Testis (tissue), 3 donors: ENCODE results near the gene LTN1. TPM values are rescaled to one million over a fixed set of nuclear protein-coding genes. Genes with fewer than 3 reads are reported as not detected.

ENCODE experiments used
- DNase-seq: peaks from one replicate; pipeline ENCODE4 v3.0.0-alpha.2; 2019
- H3K27ac ChIP-seq, 2 donors: fragments of 200-600 bp; sonication (generic); one replicate each; pipeline ENCODE4 v1.5.1; 2019
- H3K27me3 ChIP-seq: fragments of 200-600 bp; sonication (generic); one replicate; pipeline ENCODE4 v1.5.1; 2019
- H3K36me3 ChIP-seq: fragments of 200-600 bp; sonication (generic); one replicate; pipeline ENCODE4 v1.5.1; 2017; ENCODE audit warnings: low read depth; ENCODE audit errors: missing control alignments
- H3K4me1 ChIP-seq: fragments of 200-600 bp; sonication (generic); one replicate; pipeline ENCODE4 v1.5.1; 2019
- H3K4me3 ChIP-seq, 2 donors: fragments of 200-600 bp; sonication (generic); one replicate each; pipeline ENCODE4 v1.5.1; 2017 to 2019
- H3K9me3 ChIP-seq: fragments of 200-600 bp; sonication (generic); one replicate; pipeline ENCODE4 v1.5.1; 2017
- POLR2A ChIP-seq: fragments of 450-650 bp; IDR thresholded peaks from one replicate; pipeline ENCODE4 v1.6.1; 2017; ENCODE audit warnings: antibody characterized with exemption, mild to moderate bottlenecking, moderate library complexity
- WGBS, 2 donors: methylation state at CpG; one replicate each; pipeline ENCODE4 v1.1.5; 2018; 5-methylcytosine and 5-hydroxymethylcytosine counted together
- intact Hi-C: fragments of 100-400 bp; cut with DNase I; formaldehyde crosslinking; loops from one replicate; pipeline ENCODE4 v1.15.1; 2023; ENCODE audit warnings: low total_unique reads
- polyA plus RNA-seq: library from polyadenylated mRNA; stranded (reverse); fragments of 350-450 nt; fragmentation: Illumina TruSeq; extraction: RNeasy Lipid Tissue Mini Kit (QIAGEN cat#74804); gene quantifications from one replicate; pipeline ENCODE4 v1.2.3, GENCODE V29; 2014; ENCODE audit warnings: low read depth, low replicate concordance; ENCODE audit not compliant: insufficient read depth
- total RNA-seq, 2 donors: library from RNA; depleted of rRNA; stranded (reverse); fragments of >200 nt; gene quantifications; one replicate each; pipeline ENCODE4 v1.2.3, GENCODE V29; 2016
- TF ChIP-seq, protein P1 (sequence below), 3 experiments: fragments of 450-650 bp in 2 of 3; fragments of 200-600 bp in 1 of 3; sonication (generic) in 1 of 3; IDR thresholded peaks; one replicate each; pipeline ENCODE4 v1.5.1; 2016 to 2019; ENCODE audit warnings: antibody characterized with exemption in 3 of 3, mild to moderate bottlenecking in 2 of 3, moderate library complexity in 1 of 3

The LTN1 gene
- total and polyA plus RNA-seq, 3 donors from 2014 or later: 22.1 to 47.2 (median 34.1) TPM

DNA sequence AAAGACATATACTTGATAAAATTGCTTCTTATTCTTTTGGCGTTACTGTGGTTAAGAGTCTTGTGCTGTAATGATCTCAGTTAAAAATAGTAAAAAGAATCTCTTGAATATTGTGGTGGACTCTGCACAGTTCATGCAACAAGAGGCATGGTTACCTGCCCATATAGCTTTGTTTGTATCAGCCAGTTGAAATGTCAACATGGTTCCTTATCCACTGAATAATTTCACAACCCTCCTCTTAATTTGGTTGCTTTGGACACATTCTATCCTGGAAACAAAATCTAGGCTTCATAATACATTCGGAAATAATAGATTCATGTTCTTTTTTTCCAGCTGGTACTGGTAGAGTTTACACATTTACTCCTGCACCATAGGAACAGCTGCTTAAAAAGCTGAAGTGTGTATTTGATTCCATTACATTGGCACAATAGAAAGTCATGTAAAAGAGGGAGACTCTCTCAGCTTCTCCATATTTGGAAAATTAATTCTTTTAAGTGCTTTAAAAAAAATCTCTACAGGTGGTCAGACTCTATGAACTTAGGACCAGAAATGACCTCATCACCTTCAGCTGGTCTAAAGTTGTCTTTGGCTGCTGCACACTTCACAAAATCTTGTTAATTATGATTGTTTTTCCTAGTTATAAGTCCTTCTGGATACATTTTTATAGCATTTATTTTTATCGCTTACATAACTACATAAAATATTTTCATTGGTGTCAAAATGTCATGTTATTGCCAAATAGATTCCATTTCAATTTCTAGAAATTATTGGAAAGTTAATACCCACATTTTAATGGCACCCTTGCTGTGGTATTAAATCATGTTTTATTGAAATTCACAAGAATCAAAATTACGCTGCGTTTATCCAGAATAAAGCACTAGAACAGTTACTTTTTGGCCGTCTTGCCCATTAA lies 100.2 kb downstream of the LTN1 start:
- H3K4me3 ChIP-seq: no peak overlapping the region
- no peaks in the 10 kb centered on the region for H3K4me1 ChIP-seq
- H3K36me3 ChIP-seq: no peaks in the 10 kb centered on the region
- H3K27ac ChIP-seq: no peak overlapping the region
- no peak for DNase-seq
- intact Hi-C loops: no loop called here
- WGBS, 2 donors: 66 to 71% methylated on average over 6 of the region's 6 CpGs
- no peaks in the 10 kb centered on the region for H3K27me3 ChIP-seq
- TF ChIP-seq POLR2A: no peak
- TF ChIP-seq, protein P1, sequence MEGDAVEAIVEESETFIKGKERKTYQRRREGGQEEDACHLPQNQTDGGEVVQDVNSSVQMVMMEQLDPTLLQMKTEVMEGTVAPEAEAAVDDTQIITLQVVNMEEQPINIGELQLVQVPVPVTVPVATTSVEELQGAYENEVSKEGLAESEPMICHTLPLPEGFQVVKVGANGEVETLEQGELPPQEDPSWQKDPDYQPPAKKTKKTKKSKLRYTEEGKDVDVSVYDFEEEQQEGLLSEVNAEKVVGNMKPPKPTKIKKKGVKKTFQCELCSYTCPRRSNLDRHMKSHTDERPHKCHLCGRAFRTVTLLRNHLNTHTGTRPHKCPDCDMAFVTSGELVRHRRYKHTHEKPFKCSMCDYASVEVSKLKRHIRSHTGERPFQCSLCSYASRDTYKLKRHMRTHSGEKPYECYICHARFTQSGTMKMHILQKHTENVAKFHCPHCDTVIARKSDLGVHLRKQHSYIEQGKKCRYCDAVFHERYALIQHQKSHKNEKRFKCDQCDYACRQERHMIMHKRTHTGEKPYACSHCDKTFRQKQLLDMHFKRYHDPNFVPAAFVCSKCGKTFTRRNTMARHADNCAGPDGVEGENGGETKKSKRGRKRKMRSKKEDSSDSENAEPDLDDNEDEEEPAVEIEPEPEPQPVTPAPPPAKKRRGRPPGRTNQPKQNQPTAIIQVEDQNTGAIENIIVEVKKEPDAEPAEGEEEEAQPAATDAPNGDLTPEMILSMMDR (IDR thresholded peaks at IDR 0.05): no peak
- H3K9me3 ChIP-seq: no peaks in the 10 kb centered on the region

- H3K9me3 ChIP-seq: no peaks in the 10 kb centered on the region
- no peaks in the 10 kb centered on the region for H3K27me3 ChIP-seq
- H3K36me3 ChIP-seq: no peaks in the 10 kb centered on the region
- 64 to 74% methylated on average over 6 of the region's 6 CpGs for WGBS, 2 donors
- H3K4me3 ChIP-seq: peak overlapping the region in 1 of 2 donors; percentile 89
- H3K4me1 ChIP-seq: peaks cover 14% of the 10 kb centered on the region
- TF ChIP-seq POLR2A: no peak
- intact Hi-C loops: no loop called here
- DNase-seq: no peak
- H3K27ac ChIP-seq: peak overlapping the region in 1 of 2 donors; percentile 81
Observed at GRCh38 chr21:28885853-28886177, 106.9 kb downstream of the LTN1 start.

GRCh38 chr21:28884976-28885852 lies 107.5 kb downstream of the LTN1 start:
- Histone ChIP-seq H3K36me3 (no peaks in the 10 kb centered on the region), H3K4me3 (peak overlapping the region; percentile 64 to 89), H3K27ac (peak overlapping the region; percentile 81 to 97), H3K27me3 (no peaks in the 10 kb centered on the region), H3K9me3 (no peaks in the 10 kb centered on the region), H3K4me1 (peaks cover 14% of the 10 kb centered on the region)
- intact Hi-C loops: no loop called here
- peak; percentile 89 for DNase-seq
- TF ChIP-seq POLR2A: peak; percentile 6
- TF ChIP-seq, protein P1 (IDR thresholded peaks at IDR 0.05): peak in 1 of 3 experiments; percentile 19
- 3 to 5% methylated on average over 38 to 40 of the region's 47 CpGs for WGBS, 2 donors

GRCh38 chr21:28884481-28884880 lies 108.2 kb downstream of the LTN1 start:
- H3K9me3 ChIP-seq: no peaks in the 10 kb centered on the region
- H3K27me3 ChIP-seq: no peaks in the 10 kb centered on the region
- intact Hi-C loops: no loop called here
- H3K4me1 ChIP-seq: peaks cover 14% of the 10 kb centered on the region
- H3K27ac ChIP-seq: peak overlapping the region; percentile 81 to 97
- H3K36me3 ChIP-seq: no peaks in the 10 kb centered on the region
- no peak for TF ChIP-seq POLR2A
- TF ChIP-seq, protein P1 (IDR thresholded peaks at IDR 0.05): no peak
- 12 to 14% methylated on average over 3 of the region's 3 CpGs for WGBS, 2 donors
- DNase-seq: no peak
- H3K4me3 ChIP-seq: peak overlapping the region; percentile 64 to 89

DNA sequence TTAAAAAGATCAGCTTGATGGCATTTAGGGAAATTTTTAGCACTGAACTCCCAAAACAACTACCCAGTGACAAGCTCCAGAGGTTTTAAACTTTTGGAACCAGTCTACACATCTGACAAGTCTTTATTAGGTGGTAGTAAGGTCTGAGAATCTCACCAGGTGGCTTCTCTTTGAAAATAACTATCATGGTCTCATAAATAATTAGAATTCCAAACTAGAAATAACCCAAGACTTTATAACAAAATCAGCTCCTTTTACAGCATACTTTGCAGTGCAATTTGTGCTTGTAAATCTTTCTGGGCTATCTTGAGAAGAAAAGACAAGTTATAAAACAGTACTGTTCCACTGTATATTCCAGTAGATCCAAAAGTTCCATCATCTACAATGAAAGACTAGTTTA lies 108.7 kb downstream of the LTN1 start:
- intact Hi-C loops: no loop called here
- H3K27ac ChIP-seq: no peak overlapping the region
- H3K36me3 ChIP-seq: no peaks in the 10 kb centered on the region
- H3K4me1 ChIP-seq: peaks cover 14% of the 10 kb centered on the region
- no peaks in the 10 kb centered on the region for H3K9me3 ChIP-seq
- DNase-seq: no peak
- no peak for TF ChIP-seq POLR2A
- TF ChIP-seq, protein P1 (IDR thresholded peaks at IDR 0.05): no peak
- no peaks in the 10 kb centered on the region for H3K27me3 ChIP-seq
- H3K4me3 ChIP-seq: no peak overlapping the region
